Measurements from ENCODE around the gene NLRC5. TPM values are rescaled to one million over a fixed set of nuclear protein-coding genes. Genes with fewer than 3 reads are reported as not detected.

The NLRC5 gene
- total and polyA plus RNA-seq, 9 of the 15 experiments (the other 6 are each of a cell fraction or from before 2014, with no cell fraction given), result 0.59 to 0.71 TPM; not detected in 7

- ChIA-PET POLR2A (no interaction called here), CTCF (ENCODE audit: low intra/inter-chr PET ratio) (no interaction called here)
- H3K27ac ChIP-seq (ENCODE audit: extremely low read depth, low read depth, low read length), result no peak overlapping the region
- no peak for DNase-seq (ENCODE audit: extremely low read depth in 1 of 4, low spot score in 3 of 4)
- no peaks in the 10 kb centered on the region for H3K79me2 ChIP-seq (ENCODE audit: control insufficient read depth, insufficient read depth, low read length)
- intact Hi-C loops (cut with micrococcal nuclease) (no loop called here), in situ Hi-C loops (cut with MboI) (no loop called here)
- no peak for ATAC-seq
- 0 out of 4 replicates have a peak overlapping the region, but pooled peaks of 1 of the 2 experiments have one; percentile 58 for H3K9ac ChIP-seq (ENCODE audit: insufficient read depth in 1 of 2, low read depth in 2 of 2, low read length in 2 of 2)
- peaks cover 7 to 49% of the 10 kb centered on the region in 2 experiments; a peak in 4 of 5 replicates for H3K27me3 ChIP-seq (ENCODE audit: control insufficient read depth in 2 of 2, insufficient read depth in 2 of 2, low read length in 2 of 2)
- no TSS peak for BruUV-seq (replicated peaks)
- H3K9me3 ChIP-seq (replicated peaks; ENCODE audit: control insufficient read depth, insufficient read depth, low read depth, low read length), result no peaks in the 10 kb centered on the region
- FAIRE-seq, result no peak
- H3K4me2 ChIP-seq (ENCODE audit: insufficient read depth, low read length), result no peak overlapping the region
- H3K4me3 ChIP-seq, result no peak overlapping the region
- H3K9me1 ChIP-seq (ENCODE audit: control insufficient read depth, insufficient read depth, low read length), result peaks cover 5% of the 10 kb centered on the region
- no peaks in the 10 kb centered on the region for H3K4me1 ChIP-seq (replicated peaks in 1 of 2; ENCODE audit: control insufficient read depth in 2 of 2, insufficient read depth in 2 of 2, low read length in 2 of 2)
- no peak overlapping the region for H2AFZ ChIP-seq (ENCODE audit: low read depth, low read length)
- no peaks in the 10 kb centered on the region for H4K20me1 ChIP-seq (replicated peaks; ENCODE audit: control insufficient read depth, insufficient read depth, low read length)
- 3% methylated on average over 3 of the region's 4 CpGs for WGBS (ENCODE audit: insufficient coverage, low coverage, missing lambda C conversion rate)
- no peaks in the 10 kb centered on the region for H3K36me3 ChIP-seq (ENCODE audit: control insufficient read depth, insufficient read depth, low read length)
- TF ChIP-seq ZNF324 (CRISPR knock-in tag; IDR thresholded peaks at IDR 0.05), result no peak
- TF ChIP-seq SP2 (IDR thresholded peaks at IDR 0.05; ENCODE audit: extremely low read depth, low read depth, low read length, poor library complexity, severe bottlenecking), result no peak
- TF ChIP-seq CEBPZ (IDR thresholded peaks at IDR 0.05; ENCODE audit: borderline replicate concordance, low read depth, low read length), result no peak
- TF ChIP-seq ZNF511 (CRISPR knock-in tag; IDR thresholded peaks at IDR 0.05), result no peak
- no peak for TF ChIP-seq TEAD4 (IDR thresholded peaks at IDR 0.05; ENCODE audit: low read length)
- no peak for TF ChIP-seq TEAD4 (CRISPR knock-in tag; IDR thresholded peaks at IDR 0.05; ENCODE audit: borderline replicate concordance)
Observed at GRCh38 chr16:57036315-57036714, 47.0 kb downstream of the NLRC5 start.
